ENCODE results near the gene JAML. TPM values are rescaled to one million over a fixed set of nuclear protein-coding genes. Genes with fewer than 3 reads are reported as not detected.

JAML gene
- polyA plus RNA-seq, 1 donor from 2014 or later: 0.28 TPM

DNA sequence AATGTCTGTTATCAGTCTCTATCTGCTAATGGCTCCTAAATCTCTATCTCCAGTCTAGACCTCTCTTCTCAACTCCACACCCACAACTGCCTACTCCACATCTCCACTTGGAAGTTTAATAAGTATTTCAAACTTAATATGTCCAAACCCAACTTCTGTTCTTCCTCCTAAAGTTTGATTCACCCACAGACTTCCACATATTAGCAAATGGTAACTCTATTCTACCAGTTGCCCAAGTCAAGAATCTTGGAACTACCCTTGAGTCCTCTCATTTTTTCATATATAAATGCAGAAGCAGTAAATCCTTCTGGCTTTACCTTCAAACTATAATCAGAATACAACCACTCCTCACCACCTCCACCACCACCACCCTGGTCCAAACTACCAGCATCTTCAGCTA, 6.7 kb upstream of the JAML start:
- Histone ChIP-seq H3K9me2 (ENCODE audit: insufficient read depth, low read length) (no peaks in the 10 kb centered on the region), H4K20me1 (ENCODE audit: insufficient read depth) (no peaks in the 10 kb centered on the region), H3K9ac (ENCODE audit: low read length) (no peak overlapping the region), H3K27ac (ENCODE audit: low read length) (no peak overlapping the region), H3K9me3 (ENCODE audit: low read length) (no peaks in the 10 kb centered on the region), H3F3A (ENCODE audit: insufficient read depth, low read length, poor library complexity, severe bottlenecking) (no peaks in the 10 kb centered on the region), H3K27me3 (ENCODE audit: insufficient read depth, low read depth, low read length) (no peaks in the 10 kb centered on the region), H3K36me3 (ENCODE audit: insufficient read depth, low read length) (no peaks in the 10 kb centered on the region), H2AFZ (ENCODE audit: low read depth, low read length) (no peak overlapping the region), H3K4me2 (ENCODE audit: low read length) (no peak overlapping the region), H3K79me2 (replicated peaks; ENCODE audit: insufficient read depth, low read length) (no peaks in the 10 kb centered on the region), H3K4me3 (ENCODE audit: low read length) (no peak overlapping the region)
- TF ChIP-seq EP300 (conservative IDR thresholded peaks at IDR 0.05; ENCODE audit: poor library complexity, severe bottlenecking) (no peak), POLR2AphosphoS5 (IDR thresholded peaks at IDR 0.05) (no peak), RAD21 (conservative IDR thresholded peaks at IDR 0.05) (no peak), MXI1 (conservative IDR thresholded peaks at IDR 0.05; ENCODE audit: poor library complexity, severe bottlenecking) (no peak), EZH2 (IDR thresholded peaks at IDR 0.05; ENCODE audit: borderline replicate concordance, insufficient read depth, low read length, poor library complexity, severe bottlenecking) (no peak), SMC3 (conservative IDR thresholded peaks at IDR 0.05; ENCODE audit: poor library complexity) (no peak), TAF1 (IDR thresholded peaks at IDR 0.05; ENCODE audit: low read depth) (no peak)
- TF ChIP-seq, protein P1, sequence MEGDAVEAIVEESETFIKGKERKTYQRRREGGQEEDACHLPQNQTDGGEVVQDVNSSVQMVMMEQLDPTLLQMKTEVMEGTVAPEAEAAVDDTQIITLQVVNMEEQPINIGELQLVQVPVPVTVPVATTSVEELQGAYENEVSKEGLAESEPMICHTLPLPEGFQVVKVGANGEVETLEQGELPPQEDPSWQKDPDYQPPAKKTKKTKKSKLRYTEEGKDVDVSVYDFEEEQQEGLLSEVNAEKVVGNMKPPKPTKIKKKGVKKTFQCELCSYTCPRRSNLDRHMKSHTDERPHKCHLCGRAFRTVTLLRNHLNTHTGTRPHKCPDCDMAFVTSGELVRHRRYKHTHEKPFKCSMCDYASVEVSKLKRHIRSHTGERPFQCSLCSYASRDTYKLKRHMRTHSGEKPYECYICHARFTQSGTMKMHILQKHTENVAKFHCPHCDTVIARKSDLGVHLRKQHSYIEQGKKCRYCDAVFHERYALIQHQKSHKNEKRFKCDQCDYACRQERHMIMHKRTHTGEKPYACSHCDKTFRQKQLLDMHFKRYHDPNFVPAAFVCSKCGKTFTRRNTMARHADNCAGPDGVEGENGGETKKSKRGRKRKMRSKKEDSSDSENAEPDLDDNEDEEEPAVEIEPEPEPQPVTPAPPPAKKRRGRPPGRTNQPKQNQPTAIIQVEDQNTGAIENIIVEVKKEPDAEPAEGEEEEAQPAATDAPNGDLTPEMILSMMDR (IDR thresholded peaks at IDR 0.05; ENCODE audit: poor library complexity, severe bottlenecking): no peak
- TF ChIP-seq, protein P2, sequence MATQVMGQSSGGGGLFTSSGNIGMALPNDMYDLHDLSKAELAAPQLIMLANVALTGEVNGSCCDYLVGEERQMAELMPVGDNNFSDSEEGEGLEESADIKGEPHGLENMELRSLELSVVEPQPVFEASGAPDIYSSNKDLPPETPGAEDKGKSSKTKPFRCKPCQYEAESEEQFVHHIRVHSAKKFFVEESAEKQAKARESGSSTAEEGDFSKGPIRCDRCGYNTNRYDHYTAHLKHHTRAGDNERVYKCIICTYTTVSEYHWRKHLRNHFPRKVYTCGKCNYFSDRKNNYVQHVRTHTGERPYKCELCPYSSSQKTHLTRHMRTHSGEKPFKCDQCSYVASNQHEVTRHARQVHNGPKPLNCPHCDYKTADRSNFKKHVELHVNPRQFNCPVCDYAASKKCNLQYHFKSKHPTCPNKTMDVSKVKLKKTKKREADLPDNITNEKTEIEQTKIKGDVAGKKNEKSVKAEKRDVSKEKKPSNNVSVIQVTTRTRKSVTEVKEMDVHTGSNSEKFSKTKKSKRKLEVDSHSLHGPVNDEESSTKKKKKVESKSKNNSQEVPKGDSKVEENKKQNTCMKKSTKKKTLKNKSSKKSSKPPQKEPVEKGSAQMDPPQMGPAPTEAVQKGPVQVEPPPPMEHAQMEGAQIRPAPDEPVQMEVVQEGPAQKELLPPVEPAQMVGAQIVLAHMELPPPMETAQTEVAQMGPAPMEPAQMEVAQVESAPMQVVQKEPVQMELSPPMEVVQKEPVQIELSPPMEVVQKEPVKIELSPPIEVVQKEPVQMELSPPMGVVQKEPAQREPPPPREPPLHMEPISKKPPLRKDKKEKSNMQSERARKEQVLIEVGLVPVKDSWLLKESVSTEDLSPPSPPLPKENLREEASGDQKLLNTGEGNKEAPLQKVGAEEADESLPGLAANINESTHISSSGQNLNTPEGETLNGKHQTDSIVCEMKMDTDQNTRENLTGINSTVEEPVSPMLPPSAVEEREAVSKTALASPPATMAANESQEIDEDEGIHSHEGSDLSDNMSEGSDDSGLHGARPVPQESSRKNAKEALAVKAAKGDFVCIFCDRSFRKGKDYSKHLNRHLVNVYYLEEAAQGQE (IDR thresholded peaks at IDR 0.05; ENCODE audit: borderline replicate concordance): no peak

DNA sequence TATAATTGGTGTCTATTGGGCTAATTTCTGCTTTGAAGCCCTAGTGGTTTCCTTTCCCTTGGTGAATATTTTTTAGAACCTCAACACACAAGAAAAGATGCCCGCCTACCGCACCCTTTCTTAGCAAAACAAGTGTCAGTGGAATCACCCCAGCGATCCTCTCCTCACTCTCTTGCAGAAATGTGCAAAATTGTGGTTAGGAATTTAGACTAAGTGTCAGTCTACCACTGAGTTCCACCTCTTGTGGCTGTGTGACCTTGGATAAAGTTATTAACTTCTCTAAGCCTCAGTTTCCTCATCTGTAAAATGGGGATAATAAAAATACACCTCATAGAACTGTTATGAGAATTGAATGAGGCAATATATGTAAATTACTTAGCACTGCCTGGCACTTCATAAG, 5.3 kb upstream of the JAML start:
- Histone ChIP-seq H3K27me3 (ENCODE audit: insufficient read depth, low read depth, low read length) (no peaks in the 10 kb centered on the region), H3K9me2 (ENCODE audit: insufficient read depth, low read length) (no peaks in the 10 kb centered on the region), H3K9ac (ENCODE audit: low read length) (no peak overlapping the region), H3K4me2 (ENCODE audit: low read length) (no peak overlapping the region), H3K4me3 (ENCODE audit: low read length) (no peak overlapping the region), H3K9me3 (ENCODE audit: low read length) (no peaks in the 10 kb centered on the region), H3K27ac (ENCODE audit: low read length) (no peak overlapping the region), H2AFZ (ENCODE audit: low read depth, low read length) (no peak overlapping the region), H3K36me3 (ENCODE audit: insufficient read depth, low read length) (no peaks in the 10 kb centered on the region), H3F3A (ENCODE audit: insufficient read depth, low read length, poor library complexity, severe bottlenecking) (no peaks in the 10 kb centered on the region), H3K79me2 (replicated peaks; ENCODE audit: insufficient read depth, low read length) (no peaks in the 10 kb centered on the region), H4K20me1 (ENCODE audit: insufficient read depth) (no peaks in the 10 kb centered on the region)
- TF ChIP-seq TAF1 (IDR thresholded peaks at IDR 0.05; ENCODE audit: low read depth): no peak

Measured in neural cell (in vitro differentiated cells).